ENCODE results near the gene SLC6A16.
"Not testable (repeated sequence)": the region's sequence is repeated elsewhere in the genome, so short reads cannot be mapped to it uniquely, and the experiment has no call there.

Gene SLC6A16

GRCh38 chr19:49324801-49325576 lies at the start of gene SLC6A16:
SLC6A16 (minus strand) TSS chr19:49325191; CDS start chr19:49311347, 13,844 bp downstream.
- no peak for DNase-seq (ENCODE audit: low read depth)

- not testable (repeated sequence) for DNase-seq (ENCODE audit: low read depth)
Measured at GRCh38 chr19:49373174-49373573, 48.2 kb upstream of the SLC6A16 start.

DNA sequence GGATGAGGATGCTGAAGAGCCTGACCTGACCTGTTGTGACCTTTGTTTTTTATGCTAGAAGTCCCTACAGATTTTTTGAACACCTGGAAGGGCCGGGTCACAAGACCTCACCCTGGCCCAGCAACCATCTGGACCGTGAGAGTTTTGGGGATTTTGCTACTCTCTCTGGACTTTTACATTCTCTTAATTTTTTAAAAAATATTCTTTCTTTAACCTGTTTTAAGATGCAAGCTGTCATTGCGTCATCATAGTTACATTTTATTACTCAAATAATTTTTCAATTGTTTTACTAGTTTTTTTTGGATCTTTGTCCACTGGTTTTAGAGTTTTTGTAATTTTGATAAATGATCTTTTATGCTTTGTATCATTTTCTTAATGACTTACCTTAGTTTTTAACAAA lies 46.2 kb upstream of the SLC6A16 start:
- DNase-seq (ENCODE audit: low read depth), result no peak

- DNase-seq (ENCODE audit: low read depth), result no peak
Measured at GRCh38 chr19:49368711-49369358, 43.8 kb upstream of the SLC6A16 start.

DNA sequence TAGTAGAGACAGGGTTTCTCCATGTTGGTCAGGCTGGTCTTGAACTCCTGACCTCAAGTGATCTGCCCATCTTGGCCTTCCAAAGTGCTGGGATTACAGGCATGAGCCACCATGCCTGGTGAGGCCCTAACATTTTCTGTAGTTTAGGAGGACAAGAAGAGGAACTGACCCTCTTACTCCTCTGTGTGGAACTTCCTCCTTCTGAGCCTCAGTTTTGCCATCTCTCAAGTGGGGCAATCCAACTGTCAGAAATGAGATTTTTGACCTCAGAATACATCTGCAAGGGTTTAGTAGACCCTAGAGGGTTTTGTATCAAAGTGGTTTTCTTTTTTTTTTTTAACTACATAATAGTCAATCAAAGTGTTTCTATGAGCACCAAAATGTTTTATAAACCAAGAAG lies 41.1 kb upstream of the SLC6A16 start:
- no peak for DNase-seq (ENCODE audit: low read depth)

DNA sequence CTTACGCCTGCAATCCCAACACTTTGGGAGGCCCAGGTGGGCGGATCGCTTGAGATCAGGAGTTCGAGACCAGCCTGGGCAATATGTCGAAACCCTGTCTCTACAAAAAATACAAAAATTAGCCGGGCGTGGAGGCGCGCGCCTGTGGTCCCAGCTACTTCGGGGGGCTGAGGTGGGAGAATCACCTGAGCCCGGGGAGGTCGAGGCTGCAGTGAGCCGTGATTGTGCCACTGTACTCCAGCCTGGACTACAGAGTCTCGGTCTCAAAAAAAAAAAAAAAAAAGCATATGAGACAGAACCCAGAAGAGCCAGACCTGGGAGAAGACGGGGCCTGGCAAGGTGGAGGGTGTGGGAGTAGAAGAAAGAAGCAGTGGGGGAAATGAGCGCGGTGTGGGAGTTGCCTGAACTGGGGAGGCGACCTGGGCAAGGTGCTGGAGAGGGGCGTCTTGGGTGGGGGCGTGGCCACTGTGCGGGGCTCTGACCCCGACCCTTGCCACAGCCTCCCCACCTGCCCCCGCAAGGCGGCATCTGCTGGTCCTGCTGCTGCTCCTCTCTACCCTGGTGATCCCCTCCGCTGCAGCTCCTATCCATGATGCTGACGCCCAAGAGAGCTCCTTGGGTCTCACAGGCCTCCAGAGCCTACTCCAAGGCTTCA lies 39.2 kb upstream of the SLC6A16 start:
- DNase-seq (ENCODE audit: low read depth), result no peak

GRCh38 chr19:49363268-49364082 lies 38.5 kb upstream of the SLC6A16 start, which contains the start of gene DKKL1:
DKKL1 (plus strand) TSS chr19:49363877; CDS start chr19:49363999, 122 bp downstream.
- peak; percentile 97 for DNase-seq (ENCODE audit: low read depth)

DNA sequence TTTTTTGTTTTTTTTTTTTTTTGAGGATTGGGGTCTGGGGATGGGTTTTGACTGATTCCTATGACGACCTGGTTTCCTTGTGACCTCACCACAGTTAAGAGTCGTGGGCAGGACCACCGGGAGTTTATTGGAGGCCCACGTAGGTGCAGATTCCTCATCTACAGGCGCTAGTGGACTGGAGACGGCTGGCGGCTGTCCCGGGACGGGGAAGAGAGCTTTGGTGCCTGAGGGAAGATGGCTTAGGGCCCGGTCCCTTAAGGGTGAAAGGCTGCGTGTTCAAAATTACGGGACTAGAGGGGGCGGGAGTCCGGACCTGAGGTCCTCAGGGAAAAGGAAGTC lies 37.9 kb upstream of the SLC6A16 start:
- DNase-seq (ENCODE audit: low read depth), result no peak

DNA sequence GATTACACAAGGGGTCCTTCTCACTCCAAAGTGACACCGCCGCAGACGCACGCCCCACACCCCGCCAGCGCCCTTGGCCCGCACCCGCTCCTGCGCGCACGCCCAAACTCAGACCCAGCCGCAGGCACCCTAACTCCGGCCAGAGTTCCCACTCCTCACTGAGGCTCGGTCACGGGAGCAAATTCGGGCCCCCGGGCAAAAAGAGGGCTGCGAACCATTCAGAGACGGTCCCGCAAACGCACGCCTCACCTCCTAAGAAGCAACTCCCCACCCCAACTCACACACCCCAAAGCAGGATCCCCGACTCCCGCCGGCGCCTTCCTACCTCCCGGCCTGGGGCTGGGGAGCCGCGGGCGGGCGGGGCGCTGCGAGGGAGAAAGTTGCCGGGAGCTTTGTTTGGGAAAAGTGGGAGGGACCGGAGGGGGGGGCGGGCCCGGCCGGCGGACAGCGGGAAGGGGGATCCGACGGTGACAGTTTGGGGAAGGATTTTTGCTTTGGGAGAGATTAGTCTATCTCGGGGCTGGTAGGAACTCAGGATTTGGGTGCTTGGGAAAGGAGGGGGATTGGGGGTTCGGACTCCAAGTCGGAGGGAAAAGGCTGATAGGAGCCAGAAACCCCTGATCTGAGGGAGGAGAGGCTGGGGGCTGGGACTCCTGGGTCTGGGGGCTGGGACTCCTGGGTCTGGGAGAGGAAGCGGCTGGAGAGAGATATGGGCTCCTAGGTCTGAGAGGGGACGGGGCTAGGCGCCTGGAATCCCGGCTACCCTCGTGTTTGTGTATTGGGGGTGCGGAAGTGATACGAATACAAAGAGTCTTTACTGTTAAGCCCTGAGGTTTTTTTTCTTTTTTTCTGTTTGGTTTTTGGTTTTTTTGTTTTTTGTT lies 37.3 kb upstream of the SLC6A16 start, which contains the start of gene TEAD2:
Gene TEAD2, minus strand, starts transcription at position 369 of the 881 bp plus-strand sequence. CDS start 2,341 bp downstream, outside the sequence.
- DNase-seq (ENCODE audit: low read depth), result peak; percentile 42

DNA sequence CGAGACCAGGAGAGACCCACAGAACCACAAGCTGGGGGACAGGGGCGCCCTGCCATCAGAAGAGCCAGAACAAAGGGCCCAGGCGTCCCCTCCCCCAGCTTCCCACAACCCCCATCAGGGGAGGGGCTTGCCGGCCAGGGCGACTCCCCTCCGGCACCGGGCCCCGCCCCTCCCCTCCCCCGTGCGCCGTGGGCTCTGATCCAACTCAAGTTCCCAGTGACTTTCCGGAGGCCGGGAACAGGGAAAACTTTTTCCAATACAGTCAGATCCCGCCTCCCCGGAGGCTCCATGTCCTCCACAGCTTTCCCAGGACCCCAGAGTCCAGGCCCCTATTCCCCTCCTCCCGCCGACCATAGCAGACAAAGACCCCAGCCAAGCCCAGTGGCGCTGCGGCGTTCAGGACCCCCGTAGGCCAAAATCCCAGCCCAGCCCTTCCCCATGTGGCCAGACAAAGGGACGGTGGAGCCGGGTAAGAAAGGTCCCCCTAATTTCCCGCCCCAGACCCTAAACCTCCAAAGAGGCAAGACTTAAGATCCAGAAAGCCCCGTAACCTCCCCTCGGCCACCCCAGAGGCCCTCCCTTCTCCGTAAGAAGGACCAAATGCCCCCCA lies 36.6 kb upstream of the SLC6A16 start:
- DNase-seq (ENCODE audit: low read depth), result peak; percentile 60

DNA sequence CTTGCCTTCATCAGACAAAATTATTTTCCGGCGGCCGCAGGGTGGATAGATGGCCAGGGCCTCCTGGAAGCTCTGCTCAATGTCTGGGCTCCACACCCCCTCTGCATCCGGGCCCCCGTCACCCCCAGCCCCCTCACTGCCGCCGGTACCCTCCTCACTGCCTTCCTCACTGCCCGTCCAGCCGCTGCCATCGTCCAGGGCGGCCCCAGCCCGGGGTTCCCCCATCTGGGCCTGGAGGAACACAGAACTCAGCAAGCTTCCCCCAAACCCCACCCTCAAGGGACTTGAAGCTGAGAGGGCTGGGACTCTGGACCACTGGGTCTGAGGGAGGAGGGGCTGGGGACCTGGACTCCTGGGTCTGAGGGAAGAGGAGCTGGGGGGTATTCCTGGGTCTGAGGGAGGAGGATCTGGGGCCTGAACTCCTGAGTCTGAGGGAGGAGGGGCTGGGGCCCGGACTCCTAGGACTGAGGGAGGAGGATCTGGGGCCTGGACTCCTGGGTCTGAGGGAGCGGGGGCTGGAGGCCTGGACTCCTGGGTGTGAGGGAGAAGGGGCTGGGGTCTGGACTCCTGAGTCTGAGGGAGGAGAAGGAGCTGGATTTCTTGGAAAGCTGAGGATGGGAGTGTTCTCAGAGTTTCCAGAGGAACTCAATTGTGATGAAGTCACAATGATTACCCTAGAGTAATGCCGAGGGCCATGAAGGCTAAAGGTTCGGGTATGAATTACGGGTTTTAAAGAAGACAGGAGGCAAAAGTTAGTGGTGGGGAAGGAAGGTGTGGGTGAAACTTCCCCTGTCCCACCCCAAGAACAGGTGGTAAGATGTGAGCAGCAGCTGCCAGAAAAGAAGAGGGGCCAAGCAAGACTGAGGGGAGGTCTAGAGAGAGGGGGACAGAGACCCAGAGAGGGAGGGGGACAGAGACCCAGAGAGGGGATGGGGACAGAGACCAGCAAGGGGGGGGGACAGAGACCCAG lies 35.1 kb upstream of the SLC6A16 start:
- DNase-seq (ENCODE audit: low read depth), result no peak

DNA sequence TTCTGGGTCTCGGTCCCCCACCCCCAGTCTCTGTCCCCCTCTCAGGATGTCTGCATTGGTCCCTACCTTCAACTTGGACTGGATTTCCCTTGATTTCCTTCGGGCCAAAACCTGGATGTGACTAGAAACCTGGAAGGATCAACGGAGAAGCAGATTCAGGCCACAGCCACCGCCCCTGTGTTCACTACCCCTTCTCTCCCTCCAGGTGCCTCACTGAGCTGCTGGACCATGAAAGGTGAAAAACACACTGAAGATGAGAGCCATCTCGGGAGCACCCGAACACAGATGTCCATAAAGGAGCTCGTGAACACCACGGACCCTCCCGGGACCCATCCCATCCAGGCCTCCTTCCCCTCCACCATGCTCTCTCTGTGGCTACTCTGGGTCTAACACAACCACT lies 32.2 kb upstream of the SLC6A16 start:
- no peak for DNase-seq (ENCODE audit: low read depth)

- DNase-seq (ENCODE audit: low read depth), result no peak
Measured at GRCh38 chr19:49356382-49356781, 31.4 kb upstream of the SLC6A16 start.

- DNase-seq (ENCODE audit: low read depth), result no peak
Measured at GRCh38 chr19:49355909-49356353, 30.9 kb upstream of the SLC6A16 start.

DNA sequence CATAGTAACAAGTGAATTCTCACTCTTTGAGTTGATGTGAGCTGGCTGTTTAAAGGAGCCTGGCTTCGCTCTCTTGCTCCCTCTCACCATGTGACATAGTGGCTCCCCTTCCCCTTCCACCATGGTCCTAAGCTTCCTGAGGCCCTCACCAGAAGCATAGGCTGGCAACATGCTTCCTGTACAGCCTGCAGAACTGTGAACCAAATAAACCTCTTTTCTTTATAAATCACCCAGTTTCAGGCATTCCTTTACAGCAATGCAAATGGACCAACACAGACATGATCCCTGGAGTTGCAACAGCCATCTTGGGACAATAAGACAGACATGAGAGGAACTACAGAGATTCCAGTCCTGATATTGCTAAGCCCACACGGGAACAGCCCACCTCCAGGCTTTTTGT lies 24.6 kb upstream of the SLC6A16 start:
- DNase-seq (ENCODE audit: low read depth), result no peak

- no peak for DNase-seq (ENCODE audit: low read depth)
Measured at GRCh38 chr19:49348305-49349189, 23.6 kb upstream of the SLC6A16 start.

- peak; percentile 67 for DNase-seq (ENCODE audit: low read depth)
Measured at GRCh38 chr19:49347835-49348234, 22.8 kb upstream of the SLC6A16 start.

- DNase-seq (ENCODE audit: low read depth), result no peak
Measured at GRCh38 chr19:49347191-49347590, 22.2 kb upstream of the SLC6A16 start.

Measured in stromal cell of bone marrow (primary cell).